BE2C (cell line): Measurements from ENCODE around the gene GCAT.

Experiments used
- DNase-seq: peaks from one replicate; pipeline ENCODE4 v3.0.0-alpha.2; 2020
- H3K27me3 ChIP-seq: fragments of 250-450 bp; sonication (Bioruptor Pico); 2 replicates; pipeline ENCODE4 v1.5.1; 2020; ENCODE audit warnings: mild to moderate bottlenecking
- H3K36me3 ChIP-seq: fragments of 250-450 bp; sonication (Bioruptor Pico); 2 replicates; pipeline ENCODE4 v1.5.1; 2020; ENCODE audit warnings: mild to moderate bottlenecking
- H3K4me1 ChIP-seq: fragments of 250-450 bp; sonication (Bioruptor Pico); 2 replicates; pipeline ENCODE4 v1.5.1; 2020
- H3K4me3 ChIP-seq: 2 replicates; pipeline ENCODE4 v1.5.1; 2011; ENCODE audit warnings: low read depth, low read length
- H3K9me3 ChIP-seq: fragments of 250-450 bp; sonication (Bioruptor Pico); 2 replicates; pipeline ENCODE4 v1.5.1; 2020
- CTCF ChIP-seq: IDR thresholded peaks from 2 replicates; pipeline ENCODE4 v1.5.1; 2012; ENCODE audit warnings: mild to moderate bottlenecking, low read depth, low read length

The GCAT gene

GRCh38 chr22:37818409-37819104 is 10.8 kb downstream of the GCAT start:
- Histone ChIP-seq H3K4me1 (no peaks in the 10 kb centered on the region), H3K27me3 (no peaks in the 10 kb centered on the region), H3K36me3 (no peaks in the 10 kb centered on the region), H3K4me3 (no peak overlapping the region; the same call in 1 of the 2 replicates), H3K9me3 (no peaks in the 10 kb centered on the region)
- no peak for TF ChIP-seq CTCF
- peak; percentile 65 for DNase-seq

- no peak for DNase-seq
- Histone ChIP-seq H3K9me3 (no peaks in the 10 kb centered on the region), H3K4me1 (no peaks in the 10 kb centered on the region), H3K4me3 (no peak overlapping the region), H3K27me3 (no peaks in the 10 kb centered on the region), H3K36me3 (no peaks in the 10 kb centered on the region)
- TF ChIP-seq CTCF = no peak
Measured at GRCh38 chr22:37819105-37819433, 11.3 kb downstream of the GCAT start.

- Histone ChIP-seq H3K36me3 (no peaks in the 10 kb centered on the region), H3K9me3 (no peaks in the 10 kb centered on the region), H3K4me1 (no peaks in the 10 kb centered on the region), H3K4me3 (no peak overlapping the region), H3K27me3 (no peaks in the 10 kb centered on the region)
- no peak for DNase-seq
- TF ChIP-seq CTCF = no peak
Measured at GRCh38 chr22:37820350-37820749, 12.6 kb downstream of the GCAT start.

- no peak for TF ChIP-seq CTCF
- H3K4me3 ChIP-seq = no peak overlapping the region
- DNase-seq = no peak
- no peaks in the 10 kb centered on the region for H3K4me1 ChIP-seq
- H3K27me3 ChIP-seq = no peaks in the 10 kb centered on the region
- H3K9me3 ChIP-seq = no peaks in the 10 kb centered on the region
- no peaks in the 10 kb centered on the region for H3K36me3 ChIP-seq
Measured at GRCh38 chr22:37822079-37822833, 14.5 kb downstream of the GCAT start.

- DNase-seq = no peak
- no peak for TF ChIP-seq CTCF
- H3K36me3 ChIP-seq = no peaks in the 10 kb centered on the region
- H3K4me3 ChIP-seq = no peak within 1 kb of the TSS
- H3K27me3 ChIP-seq = no peaks in the 10 kb centered on the region
- no peaks in the 10 kb centered on the region for H3K4me1 ChIP-seq
- H3K9me3 ChIP-seq = no peaks in the 10 kb centered on the region
Measured at GRCh38 chr22:37823134-37823985, 15.6 kb downstream of the GCAT start, which contains the start of gene GALR3. Gene GALR3 (plus strand): TSS chr22:37823382. CDS start chr22:37823407, 25 bp downstream.
